SW480 (cell line): ENCODE results near the gene LCN2.
"Not testable (repeated sequence)": the region's sequence is repeated elsewhere in the genome, so short reads cannot be mapped to it uniquely, and the experiment has no call there.

Experiments used
- DNase-seq: peaks from one replicate; pipeline ENCODE4 v3.0.0-alpha.2; 2016; ENCODE audit warnings: low spot score

Gene LCN2

DNA sequence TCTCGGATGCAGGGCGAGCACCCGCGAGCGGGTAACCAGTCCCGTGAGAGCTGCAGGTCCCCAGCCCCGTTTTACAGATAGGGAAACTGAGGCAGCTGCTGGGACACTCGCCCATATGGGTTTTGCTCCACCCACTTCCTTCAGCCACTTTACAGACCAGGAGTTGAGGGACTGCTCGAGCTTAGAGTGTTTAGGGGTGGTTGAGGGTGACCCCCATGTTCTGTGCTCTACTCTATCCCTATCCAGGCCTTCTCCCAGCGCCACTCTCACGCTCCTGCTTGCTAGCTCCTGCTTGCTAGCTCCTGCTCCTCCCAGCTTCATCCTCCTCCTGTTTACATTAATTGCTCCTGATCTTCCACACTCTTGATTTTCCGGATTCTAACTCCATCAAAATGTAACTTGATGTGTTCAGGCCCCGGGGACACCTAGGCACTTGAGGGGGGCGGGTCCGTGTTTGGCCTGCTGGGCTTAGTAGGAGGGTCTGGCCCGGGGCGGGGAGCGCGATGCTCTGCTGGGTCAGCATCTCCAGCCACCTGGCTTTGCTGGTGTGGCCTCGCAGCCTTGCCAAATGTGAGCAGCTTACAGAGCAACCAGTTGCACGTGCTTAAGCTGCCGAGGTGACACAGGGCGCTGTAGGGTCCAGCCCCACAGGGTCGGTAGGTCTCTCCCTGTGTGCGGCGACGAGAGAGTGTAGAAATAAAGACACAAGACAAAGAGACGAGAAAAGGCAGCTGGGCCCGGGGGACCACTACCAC is 20.2 kb upstream of the LCN2 start:
- no peak for DNase-seq

DNA sequence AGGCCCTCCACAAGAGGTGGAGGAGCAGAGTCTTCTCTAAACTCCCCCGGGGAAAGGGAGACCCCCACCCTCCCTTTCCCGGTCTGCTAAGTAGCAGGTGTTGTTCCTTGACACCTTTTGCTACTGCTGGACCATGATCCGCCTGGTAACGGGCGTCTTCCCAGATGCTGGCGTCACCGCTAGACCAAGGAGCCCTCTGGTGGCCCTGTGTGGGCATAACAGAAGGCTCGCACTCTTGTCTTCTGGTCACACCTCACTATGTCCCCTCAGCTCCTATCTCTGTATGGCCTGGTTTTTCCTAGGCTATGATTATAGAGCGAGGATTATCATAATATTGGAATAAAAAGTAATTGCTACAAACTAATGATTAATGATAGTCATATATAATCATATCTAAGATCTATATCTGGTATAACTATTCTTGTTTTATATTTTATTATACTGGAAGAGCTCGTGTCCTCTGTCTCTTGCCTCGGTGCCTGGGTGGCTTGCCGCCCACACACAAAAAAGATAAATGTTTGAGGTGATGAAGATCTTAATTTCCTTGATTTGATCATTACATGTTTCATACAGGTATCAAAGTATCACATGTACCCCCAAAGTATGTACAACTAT is 19.2 kb upstream of the LCN2 start:
- not testable (repeated sequence) for DNase-seq

DNA sequence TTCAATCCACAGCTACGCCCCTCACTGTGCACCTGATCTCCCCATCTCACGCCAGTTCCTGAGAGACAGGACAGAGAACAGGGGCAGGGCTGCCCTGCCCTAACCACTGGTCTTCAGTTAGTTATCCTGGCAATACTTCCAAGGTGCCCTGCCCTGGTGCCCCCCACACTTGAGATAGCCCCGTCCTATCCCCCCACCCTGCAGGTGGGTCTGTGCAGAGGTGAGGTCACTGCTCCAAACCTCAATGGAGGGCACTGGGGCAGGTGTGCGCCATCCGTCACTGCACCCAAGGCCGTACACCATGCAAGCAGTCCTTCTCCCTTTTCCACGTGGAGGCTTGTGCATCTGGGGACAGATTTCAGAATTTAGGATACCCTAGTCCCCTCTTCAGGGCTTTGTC is 18.6 kb upstream of the LCN2 start:
- DNase-seq = not testable (repeated sequence)

DNA sequence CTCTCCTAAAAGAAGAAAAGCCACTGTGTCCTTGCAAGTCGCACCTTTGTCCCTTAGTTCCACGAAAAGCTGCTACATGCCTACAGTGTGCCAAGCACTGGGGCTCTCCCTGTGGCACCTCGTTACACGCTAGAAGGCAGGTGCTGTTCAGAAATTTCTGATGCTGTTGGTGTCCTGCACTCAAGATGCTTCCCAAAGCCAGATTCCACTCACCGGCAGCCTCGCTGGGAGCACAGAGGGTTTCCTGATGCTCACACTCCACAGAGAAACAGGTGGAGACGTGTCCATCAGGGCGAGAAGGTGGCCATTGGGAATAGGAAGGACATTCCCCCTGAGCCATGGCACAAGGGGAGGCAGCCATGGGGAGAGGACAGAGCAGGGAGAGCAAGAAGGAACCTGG is 17.9 kb upstream of the LCN2 start:
- DNase-seq = not testable (repeated sequence)

DNA sequence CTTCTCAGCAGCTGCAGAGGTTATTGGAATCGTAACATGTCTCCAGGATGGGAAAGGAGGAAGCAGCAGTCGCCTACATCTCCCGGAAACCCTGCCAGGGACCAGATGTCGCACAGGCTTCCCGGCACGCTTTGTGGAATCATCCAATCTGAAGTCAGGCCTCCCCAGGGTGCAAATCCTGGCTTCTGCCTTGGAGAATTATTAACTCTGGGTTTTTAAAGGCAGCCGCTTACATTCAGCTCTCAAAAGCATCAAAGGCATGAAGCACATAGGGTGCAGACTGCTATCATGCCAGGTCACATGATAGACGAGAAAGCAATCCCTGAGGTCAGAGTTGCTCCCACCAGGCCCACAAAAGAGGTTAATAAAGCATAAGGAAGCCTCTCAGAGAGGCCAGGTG is 17.1 kb upstream of the LCN2 start:
- DNase-seq = peak; percentile 70

DNA sequence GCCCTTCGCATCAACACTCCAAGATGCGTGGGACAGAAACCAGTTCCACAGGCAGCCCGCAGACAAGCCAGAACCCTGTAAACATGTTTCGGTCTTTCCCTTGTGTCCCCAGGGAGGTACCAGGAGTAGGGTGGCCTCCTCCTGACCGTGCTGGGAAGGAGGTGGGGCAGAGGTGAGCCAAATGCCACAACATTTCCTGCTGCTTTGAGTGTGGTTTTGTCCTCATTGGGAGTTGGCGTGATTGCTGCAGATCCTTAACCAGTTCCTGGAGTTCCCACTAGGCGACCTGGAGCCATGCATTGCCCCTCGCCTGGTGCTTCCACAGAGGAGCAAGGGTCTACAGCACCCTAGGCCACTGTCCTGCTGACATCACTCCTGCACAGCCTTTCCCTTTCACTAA is 13.7 kb upstream of the LCN2 start:
- DNase-seq = peak; percentile 64

DNA sequence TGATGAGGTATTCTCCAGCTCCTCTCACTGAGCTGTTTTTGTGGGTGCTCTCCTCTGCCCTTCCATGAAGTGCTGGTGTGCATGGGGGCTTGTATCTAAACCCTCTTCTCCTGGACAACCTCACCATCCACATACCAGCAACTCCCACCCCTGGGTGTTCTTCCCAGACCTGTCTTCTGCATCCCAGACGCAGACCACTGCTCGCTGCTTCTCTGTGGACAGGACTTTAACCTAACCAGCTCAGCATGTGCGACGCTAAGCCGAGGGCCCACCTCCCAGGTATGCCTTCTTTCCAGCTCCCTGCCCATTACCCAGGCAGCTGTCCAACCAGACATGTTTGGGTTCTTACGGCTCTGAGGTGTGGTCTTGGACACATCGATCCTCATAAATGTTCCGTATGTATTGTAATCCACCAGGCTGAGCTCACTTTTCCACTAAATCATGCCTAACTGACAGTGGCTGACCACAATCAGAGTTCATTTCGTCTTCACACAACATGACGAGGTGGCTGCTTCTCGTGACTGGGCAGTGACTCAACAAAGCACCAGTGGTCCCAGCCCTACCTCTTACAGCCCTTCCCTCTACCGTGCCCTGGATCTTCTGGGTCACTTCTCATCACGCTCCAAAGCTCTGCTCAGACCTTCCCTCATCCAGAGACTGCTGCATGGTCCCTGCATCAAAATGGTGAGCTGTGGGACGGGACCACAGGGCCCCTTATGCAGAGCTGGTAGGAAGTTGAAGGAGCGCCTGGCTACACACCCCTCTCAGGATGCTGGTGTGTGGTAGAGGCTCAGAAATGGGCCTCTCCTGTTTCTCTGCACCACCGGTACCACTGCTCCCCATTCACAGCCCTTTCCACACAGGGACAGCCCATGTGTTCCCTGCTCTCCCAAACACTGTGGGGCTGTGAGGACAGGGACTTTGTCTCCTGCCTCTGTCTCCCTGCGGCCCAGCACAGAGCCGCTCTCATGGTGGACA is 12.1 kb upstream of the LCN2 start:
- DNase-seq = peak; percentile 87

DNA sequence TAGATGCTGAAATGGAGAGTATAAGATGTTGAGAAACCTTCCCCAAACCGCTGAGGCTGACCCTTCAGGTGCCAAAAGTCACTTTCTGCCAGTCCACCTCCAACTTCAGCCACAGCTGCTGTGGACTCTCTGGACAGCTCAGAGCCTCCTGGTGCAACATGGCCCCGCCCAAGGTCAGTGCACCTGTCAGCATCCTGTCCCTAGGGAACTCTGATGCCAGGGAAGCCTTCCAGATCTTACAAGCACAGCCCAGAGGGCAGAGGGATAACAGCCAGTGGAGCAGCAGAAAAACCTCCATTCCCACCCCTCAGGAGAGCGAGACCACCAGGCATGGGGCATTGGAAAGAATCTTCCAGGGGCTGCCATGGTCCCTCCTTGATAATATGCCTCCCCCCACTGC is 11.3 kb upstream of the LCN2 start:
- no peak for DNase-seq

DNA sequence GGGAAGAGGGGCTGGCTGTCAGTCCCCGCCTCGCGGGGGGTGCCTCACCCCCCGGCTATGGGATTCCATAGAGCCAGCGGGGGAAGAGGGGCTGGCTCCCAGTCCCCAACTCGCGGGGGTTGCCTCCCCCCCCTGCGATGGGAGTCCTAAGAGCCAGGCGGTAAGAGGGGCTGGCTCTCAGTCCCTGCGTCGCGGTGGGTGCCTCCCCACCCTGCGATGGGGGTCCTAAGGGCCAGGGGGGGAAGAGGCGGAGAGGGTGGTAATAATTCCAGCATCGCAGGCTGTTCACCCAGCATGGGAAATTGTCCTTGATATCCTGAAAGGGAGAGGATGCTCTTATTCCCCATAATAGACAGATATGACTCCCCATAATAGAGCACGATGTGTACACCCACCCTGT is 9.6 kb upstream of the LCN2 start:
- DNase-seq = no peak

DNA sequence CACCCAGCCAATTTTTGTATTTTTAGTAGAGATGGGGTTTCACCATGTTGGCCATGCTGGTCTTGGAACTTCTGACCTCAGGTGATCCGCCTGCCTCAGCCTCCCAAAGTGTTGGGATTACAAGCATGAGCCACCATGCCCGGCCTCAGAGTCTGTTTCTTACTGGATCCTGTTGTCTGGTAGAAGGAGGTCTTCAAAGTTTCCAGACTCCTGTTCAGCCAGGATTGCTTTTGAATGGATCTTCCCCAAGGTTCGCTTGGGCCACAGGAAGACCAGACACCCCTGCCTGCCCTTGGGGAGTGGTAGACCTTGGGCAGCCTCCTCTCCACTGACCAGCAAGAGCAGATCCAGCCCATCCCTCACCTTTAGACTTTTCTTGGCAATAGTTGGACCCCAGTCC is 7.6 kb upstream of the LCN2 start:
- no peak for DNase-seq

DNA sequence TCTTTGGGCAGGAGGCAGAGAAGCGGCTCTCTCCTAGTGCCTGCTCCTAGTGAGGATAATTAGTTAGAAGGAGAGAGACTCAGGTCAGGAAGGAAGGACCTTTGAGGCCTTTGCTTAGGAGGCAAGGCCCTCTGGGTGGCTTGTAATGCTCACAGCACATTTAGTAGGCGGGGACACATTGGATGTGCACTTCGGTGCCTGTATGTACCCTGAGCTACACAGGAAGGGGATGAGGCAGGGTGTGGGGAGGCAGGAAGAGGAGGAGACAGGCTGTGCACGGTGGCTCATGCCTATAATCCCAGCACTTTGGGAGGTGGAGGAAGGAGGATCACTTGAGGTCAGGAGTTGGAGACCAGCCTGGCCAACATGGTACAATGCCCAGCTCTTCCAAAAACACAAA is 7.2 kb upstream of the LCN2 start:
- no peak for DNase-seq

DNA sequence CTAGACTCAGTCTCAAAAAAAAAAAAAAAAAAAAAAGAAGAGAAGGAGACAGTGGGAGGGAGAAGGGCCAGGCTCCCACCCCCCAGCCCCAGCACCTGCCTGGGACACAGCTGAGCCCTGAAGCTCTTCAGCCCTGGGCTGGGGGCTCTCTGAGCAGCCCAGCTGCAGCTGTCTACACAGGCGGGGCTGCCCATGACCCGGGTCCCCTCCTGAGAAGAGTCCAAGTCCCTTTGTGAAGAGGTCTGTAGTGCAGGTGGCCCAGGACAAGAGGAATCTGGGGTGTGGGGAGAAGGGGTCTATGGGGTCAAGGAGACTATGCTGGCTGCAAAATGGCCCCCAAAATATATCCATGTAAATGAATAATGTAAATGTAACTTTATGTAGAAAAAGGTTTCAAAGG is 6.7 kb upstream of the LCN2 start:
- DNase-seq = no peak

DNA sequence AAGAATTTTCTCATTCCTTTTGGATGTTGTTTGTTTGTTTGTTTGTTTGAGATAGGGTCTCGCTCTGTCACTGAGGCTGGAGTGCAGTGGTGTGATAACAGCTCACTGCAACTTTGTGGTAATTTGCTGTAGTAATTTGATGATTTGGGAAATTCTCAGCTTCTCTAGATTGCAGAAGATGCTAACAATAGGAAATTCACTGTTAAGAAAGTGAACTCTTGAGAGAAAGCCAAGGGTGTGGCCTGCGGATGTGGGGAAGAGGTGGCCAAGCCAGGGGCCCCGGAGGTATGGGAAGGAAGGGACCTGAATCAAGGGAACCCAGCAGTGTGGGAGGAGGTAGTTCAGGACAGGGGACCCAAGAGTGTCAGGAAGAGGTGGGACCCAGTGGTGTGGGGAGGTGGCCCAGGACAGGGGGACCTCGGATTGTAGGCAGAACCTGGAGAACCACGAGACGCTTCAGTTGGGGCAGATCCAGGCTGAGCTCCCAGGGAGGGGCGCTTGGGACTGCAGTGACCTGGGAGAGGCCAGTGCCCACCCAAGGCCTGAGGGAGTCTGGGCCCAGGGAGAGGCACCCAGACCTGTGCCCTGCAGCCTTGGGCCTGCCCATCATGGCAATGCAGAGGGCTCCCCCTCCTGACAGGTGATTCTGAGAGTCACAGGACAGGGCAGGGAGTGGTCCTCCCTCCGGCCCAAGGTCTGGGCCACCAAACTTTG is 5.6 kb upstream of the LCN2 start:
- DNase-seq = peak; percentile 41

DNA sequence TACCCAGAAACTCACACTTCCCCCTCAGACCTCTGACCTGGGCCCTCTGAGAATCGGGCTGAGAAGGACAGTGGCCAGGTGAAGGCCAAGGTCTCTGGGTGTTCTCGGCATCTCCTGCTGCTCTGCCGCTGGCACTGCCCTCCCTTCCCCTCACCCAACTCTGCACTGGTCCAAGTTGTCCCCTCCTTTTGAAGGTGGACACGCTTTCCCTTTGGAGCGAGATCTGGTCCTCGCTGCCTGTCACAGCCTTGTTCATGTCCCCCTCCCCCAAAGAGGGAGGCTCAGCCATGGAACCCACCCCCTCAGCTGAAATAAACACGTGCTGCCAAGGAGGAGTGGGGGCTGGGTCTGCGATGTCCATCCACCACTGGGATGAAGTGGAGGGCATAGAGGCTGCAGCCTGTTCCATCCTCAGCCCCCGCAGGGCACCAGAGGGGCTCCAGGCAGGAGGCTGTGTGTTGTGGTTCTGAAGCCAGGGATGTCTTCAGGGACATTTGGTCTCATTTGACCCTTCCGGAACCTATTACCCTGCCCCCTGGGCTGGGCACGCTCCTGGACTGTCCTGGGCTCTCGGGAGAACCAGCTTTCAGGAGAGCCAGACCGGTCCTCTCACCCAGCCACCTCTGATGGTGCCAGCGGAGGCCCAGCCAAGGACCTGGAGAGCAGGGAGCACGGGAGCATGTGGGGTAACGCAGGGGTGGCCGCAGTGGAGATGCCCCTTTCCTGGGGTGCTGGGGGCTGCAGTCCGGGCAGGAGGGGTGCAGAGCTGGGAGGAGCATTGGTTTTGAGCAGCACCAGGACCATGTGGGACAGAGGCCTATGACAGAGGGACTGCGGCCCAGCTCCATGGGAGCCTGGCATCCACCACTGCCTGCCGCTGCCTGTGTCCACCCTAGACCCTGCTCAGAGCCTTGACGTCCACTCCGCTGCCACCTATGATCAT is 4.7 kb upstream of the LCN2 start:
- no peak for DNase-seq

DNA sequence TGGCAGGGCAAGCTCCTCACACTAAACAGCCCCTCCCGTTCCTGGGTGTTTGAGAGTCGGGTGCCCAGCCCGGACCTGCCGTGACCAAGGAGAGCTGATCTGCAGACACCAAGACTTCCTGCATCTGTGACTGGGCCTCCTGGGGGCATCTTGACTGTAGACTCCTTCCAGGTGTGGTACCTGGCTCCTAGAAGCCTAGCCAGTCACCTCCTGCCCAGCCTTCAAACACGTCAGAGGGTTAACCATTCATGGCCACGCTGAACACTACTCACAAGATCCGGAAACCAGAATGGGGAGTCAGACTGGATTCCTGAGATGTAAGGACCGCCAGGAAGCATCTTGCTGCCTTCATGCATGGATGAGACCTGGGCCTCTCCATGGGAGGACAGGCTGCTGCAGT is 3.7 kb upstream of the LCN2 start:
- DNase-seq = no peak

DNA sequence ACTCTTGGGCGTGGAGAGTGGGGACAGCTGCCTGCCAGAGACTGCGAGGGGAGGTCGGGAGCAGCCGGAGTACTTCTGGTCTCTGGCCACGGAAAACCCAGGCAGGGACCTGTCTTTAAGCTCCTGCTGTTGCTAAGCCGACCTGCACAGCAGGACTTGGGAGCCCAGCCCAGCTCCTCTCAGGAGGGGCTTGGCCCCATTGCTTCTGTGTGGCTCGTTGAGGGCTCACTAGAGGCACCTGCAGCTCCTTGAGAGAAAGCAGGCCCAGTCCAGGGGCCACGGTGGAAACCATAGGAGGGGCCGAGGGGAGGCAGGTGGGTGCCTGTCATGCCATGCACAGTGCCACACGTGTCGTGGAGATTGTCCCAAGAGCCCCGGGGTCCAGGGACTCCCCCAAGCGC is 3.3 kb upstream of the LCN2 start:
- no peak for DNase-seq

DNA sequence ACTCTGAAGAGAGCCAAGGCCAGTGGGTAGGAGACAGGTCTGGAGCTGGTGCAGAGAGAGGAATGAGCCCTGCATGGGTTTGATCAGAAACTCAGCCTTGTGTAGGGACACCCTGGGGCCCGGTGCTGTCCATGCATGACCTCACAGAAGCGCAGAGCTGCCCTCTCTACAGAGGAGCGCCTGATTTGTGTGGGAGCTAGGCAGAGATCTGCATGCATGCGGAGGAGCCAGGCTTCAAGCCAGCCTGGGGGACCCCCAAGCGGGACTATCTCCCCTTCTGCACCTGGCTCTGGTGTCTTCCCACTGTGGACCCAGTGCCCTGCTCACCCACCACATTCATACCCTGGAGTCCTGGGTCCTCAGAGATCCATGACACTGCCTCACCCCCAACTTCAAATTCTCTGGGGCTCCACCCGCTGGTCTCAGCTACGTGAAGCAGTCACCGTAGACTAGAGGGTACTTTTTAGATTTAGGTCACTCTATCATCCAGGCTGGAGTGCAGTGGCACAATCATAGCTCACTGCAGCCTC is 2.6 kb upstream of the LCN2 start:
- DNase-seq = no peak

DNA sequence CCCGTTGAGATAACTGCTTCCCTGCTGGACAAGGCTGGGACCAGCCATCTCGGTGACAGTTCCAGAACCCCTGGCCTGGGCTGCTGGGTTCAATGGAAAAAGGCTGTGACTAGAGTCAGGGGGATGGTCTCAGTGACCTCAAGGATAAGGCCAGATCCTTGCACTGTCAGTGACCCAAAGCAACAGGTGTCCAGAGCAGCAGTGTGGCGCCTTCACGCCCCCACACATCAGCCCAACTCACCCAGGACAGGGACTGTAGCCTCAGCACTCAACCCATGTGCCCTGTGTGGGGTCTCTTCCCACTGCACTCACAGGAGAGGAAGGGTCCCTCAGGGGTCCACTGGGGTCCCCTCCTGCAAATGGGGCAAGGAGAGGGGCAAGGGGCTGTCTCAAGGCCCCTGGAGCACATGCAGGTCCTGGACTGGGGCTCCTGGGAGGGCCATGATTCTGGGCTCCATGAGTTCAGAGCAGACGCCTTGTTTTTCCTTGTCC is 698 bp upstream of the LCN2 start:
- no peak for DNase-seq

DNA sequence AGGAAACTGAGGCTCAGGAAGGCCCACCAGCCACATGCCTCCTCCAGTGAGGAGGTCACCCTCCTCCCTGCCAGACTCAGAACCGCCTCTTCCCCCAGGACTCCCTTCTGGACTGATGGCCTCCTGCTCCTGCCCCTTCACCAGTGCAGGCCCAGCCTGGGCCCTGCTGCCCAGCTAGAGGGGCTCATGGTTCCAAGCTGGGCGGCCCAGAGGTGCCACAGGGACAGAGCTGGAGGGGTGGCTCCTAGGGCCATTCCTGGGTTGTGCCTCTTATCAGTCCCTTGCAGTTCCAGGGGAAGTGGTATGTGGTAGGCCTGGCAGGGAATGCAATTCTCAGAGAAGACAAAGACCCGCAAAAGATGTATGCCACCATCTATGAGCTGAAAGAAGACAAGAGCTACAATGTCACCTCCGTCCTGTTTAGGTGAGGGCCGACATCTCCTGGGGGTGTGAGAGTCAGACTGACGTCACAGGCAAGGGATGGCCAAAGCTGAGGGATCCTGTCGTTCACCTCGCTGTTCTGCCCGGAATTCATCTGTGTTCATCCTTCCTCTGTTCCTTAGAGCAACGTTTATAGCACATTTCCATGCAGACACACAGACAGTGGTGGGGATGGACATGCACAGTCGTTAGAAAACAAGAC is 819 bp downstream of the LCN2 start:
- no peak for DNase-seq
